Activated CD8-positive, alpha-beta memory T cell treated with anti-CD3 and anti-CD28 coated beads, Interleukin-2, amount 50 U/mL, for 1 hour (primary cell): ENCODE measurements around the gene UBR4.

Experiments used
- DNase-seq: peaks from one replicate; pipeline ENCODE4 v3.0.0-alpha.2; 2020; ENCODE audit errors: extremely low read depth

UBR4 gene

DNA sequence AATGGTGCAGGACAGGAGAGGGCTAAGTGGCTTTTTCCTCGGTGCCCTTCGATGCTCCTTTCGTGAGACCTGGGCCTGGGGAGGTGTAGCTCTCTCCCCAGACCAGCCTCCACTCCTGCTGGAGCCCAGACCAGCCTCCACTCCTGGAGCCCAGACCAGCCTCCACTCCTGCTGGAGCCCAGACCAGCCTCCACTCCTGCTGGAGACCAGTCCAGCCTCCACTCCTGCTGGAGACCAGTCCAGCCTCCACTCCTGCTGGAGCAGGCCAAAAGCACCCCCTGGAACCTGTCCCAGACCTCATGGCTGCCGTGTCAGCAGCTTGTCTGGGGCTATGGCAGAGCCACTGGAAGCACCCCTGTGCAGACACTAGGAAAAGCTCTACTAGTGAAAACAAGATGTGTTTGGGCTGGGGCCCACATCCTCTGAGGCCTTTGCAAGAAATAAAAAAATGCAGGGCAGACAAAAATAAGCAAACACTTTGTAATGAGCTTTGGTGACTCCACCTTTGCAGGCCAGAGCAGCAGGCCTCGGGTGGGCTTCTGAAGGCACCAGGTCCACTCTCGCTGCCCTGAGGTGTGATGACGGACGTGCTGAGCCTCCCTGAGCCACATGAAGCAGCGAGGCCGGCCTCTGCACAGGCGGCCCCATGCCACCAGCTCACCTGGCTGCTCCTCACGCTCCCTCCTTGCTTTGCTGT lies 137.6 kb downstream of the UBR4 start:
- no peak for DNase-seq

DNA sequence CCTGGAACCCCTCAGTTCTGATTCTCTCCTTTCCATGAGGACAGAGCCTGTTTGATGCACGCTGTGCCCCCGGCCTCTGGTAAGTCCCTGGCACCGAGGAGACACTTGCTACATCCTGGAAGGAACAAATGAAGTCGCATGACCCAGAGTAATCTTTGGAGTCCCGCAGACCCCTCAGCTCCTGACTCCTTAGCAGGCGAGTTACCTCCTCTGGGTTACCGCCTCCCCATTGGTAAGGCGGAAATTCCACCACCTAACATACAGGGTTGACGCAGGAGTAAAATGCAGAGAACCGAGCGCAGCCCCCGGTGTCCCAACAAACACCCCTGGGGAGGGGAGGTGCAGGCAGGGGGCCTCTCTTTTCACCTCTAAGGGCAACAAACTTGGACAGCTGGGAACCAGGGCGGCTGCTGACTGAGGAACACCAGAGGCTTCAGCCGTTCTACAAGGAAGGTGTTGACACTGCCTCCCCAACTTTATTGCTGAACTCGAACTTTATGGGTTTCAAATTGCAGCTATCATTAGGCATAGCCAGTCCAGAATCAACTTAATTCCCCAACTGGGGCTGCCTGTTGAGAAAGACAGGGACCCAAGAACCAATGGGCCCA lies 138.3 kb downstream of the UBR4 start:
- no peak for DNase-seq

DNA sequence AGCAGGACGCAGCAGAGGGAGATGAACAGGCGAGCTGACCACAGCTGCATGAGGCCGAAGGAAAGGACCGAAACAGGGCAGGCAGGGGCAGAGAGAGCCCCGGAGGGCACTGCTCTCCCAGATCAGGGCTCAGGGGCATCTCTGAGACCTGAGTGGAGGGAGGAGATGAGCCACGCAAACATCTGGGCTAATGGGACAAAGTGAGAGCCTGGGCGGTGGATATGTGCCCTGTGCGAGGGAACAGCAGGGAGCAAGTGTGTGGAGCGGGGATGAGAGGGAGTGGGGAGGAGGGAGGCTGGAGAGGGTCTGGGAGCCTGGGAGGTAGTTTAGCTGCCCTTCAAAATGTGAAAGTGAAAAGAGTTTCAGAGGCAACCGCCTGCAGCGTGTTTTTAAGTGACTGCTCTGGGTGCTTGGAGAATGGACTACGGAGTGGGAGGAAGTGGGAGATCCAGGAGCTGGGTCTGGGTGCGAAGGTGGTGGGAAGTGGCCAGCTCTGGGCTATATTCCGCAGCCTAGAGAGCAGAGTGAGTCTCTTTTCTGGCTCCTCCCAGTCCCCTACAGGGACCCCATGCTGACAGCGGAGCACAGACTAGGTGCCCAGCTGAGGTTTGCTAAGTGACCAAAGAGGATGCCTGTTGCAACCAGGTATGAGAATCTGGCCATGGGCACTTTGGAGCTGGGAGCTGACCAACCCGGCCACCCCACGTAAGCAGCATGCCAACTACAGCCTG lies 139.0 kb downstream of the UBR4 start:
- no peak for DNase-seq

DNA sequence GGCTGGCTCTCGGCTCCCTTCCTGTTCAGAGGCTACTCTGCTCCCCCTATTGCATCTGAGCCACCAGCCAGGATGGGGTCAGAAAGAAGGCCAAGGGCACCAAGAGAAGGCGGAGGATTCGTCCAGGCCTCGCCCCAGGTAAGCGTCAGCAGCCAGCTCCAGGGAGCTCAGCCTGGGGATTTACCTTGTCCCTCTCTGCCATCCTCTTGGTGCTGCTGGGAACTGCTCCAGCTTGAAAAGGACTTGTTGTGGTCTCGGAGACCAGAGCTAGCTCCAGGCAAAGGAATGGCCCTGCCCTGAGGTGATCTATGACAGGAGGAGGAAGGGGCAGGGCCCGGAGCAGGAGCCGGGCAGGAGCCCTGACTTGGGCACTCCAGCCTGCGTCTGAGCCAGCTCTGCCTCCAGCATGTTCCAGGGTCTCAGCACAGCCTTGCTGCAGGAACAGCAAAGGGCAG lies 139.8 kb downstream of the UBR4 start:
- no peak for DNase-seq

DNA sequence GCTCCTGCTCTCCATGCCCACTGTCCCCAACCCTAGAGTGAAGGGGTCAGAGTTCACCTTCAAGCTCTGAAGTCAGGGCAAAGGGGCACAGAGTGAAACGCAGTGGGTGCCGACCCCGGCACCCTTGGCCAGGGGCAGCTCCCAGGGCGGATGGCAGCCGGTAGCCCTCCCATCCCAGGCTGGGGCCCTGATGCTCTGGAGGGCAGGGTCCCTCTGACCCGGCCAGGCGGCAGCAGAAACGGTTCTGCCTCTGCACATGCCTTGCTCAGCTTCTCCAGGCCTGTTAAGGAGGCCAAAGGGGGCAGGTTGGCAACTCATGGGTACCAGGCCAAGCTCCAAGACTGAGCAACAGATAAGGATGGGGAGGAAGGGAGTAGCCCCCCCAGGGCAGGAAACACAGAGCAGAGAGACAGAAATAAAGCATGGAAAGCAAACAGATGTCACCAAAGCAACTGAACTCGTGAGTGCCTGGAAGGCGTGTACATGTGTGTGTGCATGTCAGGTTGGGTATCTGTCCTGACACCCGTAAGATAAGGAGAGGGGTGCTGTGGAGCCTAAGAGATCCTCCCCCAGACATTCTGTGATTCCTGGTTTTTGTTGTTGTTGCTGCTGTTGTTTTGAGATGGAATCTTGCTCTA lies 141.3 kb downstream of the UBR4 start:
- no peak for DNase-seq

DNA sequence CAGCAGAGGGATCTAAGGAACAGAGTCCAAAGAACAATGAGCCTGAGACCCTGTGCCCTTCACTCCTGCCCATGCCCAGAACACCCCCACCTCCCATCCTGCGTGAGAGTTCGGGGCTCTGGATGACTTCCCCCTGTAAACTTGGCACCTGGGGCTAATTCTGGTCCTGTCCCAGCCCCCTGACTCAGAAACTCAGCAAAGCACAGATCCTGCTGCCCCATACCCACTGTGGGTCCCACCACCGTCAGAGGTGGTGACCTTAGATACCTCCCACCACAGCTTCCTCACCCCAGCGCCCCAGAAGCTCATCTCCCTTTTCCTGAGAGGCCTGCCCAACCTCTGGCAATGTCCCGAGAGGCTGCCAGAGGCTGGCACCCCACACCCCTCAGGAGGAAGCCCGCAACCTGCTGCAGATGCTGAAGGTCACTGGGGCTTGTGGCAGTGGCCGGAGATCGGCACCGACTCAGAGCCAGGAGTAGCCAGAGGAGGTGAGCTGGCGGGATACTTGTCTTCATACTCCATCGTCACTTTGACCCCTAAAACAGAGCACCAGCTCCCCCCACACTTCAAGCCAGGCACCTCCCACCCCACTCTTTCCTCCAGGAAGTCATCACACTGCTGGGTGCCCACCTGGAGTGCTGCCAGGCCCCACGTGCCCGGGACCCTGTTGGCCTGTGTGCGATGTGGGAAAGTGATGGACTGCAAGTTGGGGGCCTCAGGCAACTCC lies 142.0 kb downstream of the UBR4 start:
- no peak for DNase-seq

DNA sequence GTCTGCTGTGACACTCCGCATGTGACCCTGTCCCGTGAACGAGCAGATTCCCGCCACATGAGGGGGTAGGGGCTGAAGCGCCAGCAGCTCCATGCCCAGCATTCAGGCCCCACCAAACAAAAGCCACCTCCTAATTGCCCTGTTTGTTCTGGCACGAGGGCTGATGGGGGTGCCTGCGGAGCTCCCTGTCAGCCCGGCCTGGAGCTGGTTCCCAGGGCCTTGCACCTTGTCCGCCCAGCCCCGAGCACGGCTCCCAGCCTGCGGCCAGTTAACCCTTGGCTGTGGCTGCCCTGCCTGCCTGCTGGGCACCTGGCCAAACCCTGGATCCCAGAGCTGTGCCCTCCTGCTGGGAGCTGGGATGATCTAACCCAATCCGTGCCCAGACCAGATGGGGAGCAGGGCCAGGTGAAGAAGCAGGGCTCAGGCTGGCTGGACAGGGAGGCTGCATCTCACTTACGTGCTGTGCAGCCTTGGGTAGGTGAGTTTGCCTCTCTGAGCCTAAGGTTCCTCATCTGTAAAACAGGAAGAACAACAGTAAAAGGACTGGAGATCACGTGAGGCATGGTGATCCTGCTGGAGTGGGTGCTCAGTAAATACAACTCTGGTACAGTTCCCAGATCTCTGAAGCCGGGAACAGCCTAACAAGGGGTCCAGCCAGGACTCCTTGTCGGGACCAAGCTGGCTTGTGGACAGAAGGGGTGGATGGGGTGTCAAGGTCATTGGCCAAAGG lies 142.7 kb downstream of the UBR4 start:
- DNase-seq: no peak

DNA sequence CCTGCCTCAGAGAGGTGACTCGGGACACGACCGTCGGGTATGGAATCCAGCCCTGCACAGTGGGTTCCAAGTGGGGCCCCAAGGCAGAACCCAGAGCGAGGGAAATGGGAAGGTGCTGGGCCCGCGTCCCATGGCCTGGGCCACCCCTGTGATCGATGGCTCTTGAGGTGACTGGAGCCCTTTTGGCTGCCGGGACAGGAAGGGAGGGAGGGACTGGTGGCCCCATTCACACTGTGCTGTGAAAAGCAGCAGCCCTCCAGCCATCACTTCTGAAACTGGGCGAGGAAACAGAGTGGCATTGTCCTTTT lies 143.2 kb downstream of the UBR4 start:
- DNase-seq: no peak

DNA sequence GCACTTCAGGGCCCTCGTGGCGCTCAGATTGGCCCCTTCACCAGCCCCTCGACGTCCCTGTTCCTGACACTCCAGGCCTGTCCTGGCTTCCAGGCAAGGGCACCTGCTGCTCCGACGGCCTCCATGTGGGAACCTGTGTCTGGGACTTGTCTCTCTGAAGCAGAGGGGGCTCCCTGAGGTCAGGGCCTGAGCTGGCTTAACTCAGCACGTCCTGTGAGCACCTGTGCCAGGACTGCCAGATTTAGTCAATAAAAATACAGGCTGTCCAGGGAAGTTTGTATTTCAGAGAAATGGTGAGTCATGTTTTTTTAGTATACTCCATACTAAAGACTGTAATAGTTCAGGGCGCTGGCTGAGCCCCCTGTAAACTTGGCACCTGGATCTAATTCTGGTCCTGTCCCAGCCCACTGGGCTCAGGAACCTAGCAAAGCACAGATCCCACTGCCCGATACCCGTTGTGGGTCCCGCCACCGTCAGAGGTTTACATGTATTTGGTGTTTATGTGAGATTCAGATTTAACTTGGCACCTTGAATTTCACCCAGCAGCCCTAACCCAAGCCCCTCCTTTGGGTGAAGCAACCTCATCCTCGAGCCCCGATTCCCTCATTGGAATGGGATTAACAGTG lies 143.7 kb downstream of the UBR4 start:
- no peak for DNase-seq

DNA sequence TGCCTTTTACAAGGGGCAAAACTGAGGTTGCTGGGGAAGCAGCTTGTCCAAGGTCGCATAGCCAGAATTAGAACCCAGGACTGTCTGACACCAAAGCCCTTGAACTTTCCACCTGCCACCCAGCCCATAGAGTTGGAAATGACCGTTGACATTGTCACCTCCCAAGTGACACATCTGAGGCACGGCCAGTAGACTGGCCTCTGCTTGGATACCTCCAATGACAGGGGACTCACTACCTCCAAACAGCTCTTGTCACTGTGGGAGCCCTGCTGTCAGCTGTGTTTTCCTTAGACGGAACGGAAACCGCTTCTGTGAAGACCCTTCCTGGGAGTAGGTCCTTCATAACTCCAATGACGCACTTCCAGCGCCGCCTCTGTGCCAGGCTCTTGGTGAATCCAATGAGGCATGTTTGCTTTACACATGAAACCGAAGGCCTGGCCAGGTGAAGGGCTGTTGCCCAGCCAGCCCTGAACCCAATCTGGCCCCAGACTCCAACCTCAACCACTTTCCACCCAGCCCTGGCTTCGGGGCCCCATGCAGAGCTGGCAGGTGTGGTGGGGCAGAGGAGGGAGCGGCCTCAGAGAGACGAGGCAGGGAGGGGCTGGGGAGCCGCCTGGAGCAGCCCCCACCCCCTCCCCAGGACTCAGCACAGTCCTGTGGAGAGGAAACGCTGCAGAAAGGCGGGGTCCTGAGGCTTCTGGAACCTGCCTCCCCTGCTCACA lies 144.4 kb downstream of the UBR4 start:
- DNase-seq: no peak

DNA sequence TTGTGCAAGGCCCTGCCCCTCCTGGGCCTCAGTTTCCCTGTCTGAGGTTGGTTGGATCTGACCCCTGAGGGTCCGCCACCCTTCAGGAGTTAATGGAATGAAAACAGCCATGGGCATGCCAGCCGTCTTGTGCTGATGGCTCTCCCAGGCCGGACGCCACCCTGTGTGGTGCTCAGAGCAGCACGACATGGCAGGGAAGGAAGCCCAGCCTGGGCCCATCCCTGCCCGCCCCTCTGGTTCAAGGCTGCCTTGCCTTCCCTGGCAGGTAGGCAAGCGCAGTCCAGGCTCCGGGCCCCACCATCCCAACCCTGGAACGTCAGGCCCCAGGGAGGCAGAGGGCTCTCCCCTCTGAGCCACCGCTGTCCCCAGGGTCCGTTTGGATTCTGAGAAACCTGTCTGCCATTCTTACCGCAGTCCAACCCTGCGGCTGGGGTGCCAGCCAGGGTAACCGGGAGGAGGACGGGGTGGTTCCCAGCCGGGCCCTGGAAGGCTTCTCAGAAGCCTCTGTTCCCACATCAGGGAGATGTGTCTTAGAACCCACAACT lies 145.1 kb downstream of the UBR4 start:
- DNase-seq: no peak

DNA sequence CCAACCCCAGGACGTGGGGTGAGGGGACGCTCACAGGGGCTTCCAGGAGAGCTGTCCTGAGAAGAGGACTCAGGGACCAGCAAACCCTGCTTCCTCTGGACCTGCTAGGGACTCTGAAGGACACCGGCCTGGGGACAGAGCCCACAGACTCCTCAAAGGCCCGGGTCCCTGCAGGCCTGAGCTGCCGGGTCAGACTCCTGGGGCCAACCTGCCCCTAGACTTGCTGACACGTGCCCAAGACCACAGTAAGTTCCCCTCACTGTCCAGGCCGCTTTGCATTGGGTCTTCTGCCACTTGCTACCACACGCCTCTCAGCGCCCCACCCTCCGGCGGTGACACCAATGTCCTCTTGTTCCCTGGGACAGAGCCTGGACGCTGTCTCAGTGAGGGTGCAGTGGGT lies 146.9 kb downstream of the UBR4 start:
- DNase-seq: no peak

DNA sequence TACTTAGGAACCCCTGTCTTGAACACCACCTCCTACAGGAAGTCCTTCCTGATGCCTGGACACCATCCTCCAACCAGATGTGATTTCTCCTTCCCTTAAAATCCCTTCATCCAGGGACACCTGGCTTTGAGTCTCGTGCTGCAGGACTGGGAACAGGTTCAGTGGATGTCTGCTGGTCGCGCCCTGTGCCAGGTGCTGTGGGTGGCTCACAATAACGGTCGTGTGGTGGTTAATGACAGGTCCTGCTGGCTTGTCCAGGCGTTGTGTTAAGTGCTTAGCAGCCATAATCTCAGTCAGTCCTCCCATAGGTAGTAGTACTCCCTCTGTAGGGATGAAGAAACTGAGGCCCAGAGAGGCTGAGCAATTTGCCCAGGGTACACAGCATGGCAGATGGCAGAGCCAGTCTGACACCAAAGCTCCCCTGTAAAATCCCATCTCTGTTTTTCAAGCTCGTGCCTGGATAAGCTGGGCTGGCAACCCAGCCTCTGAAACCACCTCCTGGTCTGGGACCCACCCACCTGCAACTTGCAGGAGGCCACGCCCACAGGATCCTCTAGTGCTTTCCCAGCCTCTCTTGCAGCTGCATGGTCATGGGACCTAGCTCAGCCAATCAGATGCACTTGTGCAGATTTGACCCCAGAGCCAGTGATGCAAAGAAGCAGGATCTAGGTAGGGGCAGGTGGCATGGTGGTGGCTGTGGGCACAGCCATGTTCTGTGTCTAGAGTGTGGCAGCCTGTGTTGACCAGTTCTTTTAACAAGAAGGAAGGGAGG lies 147.6 kb downstream of the UBR4 start:
- no peak for DNase-seq

DNA sequence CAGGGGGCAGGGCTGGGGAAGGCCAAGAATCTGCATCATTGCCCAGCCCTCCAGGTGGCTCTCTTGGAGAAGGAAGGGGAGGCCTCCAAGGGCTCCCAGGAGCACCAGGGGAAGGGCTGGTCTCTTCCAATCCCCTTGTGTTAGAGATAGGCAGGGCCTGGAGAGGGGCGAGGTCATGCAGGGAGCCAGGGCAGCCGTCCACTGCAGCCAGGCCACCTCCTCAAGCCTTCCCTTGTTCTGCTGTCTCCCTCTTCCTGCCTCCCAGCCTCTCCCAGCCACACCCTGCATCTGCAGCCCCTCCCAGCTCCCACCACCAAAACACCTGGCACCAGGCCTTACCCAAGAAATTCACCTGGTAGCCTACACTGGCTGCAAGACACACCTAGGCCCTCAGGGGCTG lies 148.3 kb downstream of the UBR4 start:
- no peak for DNase-seq

DNA sequence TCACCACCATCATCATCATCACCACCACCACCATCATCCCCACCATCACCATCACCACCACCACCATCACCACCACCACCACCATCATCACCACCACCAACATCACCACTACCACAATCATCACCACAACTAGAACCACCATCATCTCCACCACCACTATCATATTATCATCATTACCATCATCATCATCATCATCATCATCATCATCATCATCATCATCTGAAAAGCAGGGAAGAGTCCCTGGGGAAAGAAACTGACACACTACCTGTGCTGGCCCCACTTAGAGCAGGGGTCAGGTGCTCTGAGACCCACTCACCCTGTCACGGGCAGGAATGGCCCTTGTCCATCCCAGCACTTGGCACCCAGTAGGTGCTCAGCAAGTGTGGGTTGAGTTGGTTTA lies 148.7 kb downstream of the UBR4 start:
- DNase-seq: no peak

DNA sequence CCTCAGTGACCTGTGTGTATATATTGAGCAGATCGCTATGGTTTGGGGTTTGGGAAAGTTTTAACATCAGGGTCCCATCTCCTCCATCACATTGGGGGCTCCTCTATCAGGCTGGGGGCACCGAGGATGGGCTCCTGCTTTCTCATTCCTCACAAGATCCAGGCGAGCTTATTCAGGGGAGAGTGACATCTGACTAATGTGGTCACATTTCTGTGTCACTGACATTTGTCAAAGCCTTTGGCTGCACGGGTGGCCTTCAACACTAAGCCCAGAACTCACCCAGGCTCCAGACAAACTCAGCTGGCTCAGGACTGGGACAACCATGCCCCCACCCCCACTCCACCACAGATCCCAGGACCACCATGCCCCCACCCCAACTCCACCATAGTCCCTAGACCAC lies 150.3 kb downstream of the UBR4 start:
- no peak for DNase-seq

DNA sequence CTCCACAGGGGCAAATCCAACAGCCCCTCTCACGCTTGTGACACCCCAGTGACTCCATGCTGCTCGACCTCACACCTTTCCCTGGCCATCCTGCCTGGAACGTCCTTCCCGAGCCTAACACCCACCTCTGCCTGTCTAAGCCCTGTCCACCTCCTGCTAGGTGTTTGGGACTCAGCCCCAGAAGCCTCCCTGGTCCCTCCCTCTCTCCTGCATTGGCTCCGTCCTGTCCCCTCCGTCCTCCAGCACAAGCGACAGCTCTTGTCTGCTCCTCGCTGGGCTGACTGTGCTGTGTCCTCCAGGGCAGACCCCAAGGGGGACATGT lies 151.6 kb downstream of the UBR4 start:
- no peak for DNase-seq

DNA sequence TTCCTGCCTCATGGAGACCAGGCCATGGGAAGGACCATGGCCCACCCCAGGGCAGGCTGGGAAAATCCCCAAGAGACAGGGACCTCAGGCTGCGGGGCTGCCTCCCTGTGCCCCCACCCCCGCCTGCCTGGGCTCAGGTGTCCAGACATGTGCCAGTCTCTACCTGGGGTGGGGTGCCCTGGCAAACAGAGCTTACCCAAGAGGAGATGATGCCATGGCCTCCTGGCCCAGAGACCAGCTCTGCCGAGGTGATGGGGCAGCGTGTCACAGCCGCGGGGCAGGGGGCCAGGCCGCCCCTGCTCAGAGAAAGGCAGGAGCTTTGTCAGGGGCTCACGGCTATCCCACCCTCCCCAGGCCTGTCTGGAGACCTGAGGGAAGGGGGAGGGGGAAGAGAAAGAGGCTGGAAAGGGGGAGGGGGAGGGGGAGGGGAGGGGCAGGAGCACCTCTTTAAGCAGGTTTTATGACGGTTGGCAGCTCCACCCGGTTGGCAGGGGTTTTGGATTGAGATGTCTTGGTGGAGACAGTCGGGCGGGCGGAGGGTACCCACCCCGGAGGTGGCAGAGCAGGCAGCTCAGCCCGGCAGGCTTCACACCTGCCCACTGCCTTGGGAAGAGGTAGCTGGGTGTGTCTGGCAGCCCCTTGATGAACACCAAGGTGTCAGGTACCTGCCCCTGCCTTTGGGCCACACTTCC lies 152.1 kb downstream of the UBR4 start:
- DNase-seq: no peak
